ENCODE measurements around the gene GRK6. TPM values are rescaled to one million over a fixed set of nuclear protein-coding genes. Genes with fewer than 3 reads are reported as not detected.

GRK6 gene
- total RNA-seq, 1 experiment from 2014 or later = 82.3 TPM

- intact Hi-C loops (cut with micrococcal nuclease; ENCODE audit: unreplicated experiment) = loop anchor here (1.0 to 2.0 kb wide), 5 partner anchors 15 to 342 kb away; partner anchors contain the start of genes GRK6 and PDLIM7
- peaks cover 21% of the 10 kb centered on the region; the same call in 1 of the 2 replicates for H3F3A ChIP-seq (ENCODE audit: insufficient read depth, low read depth)
- peak overlapping the region; percentile 77 for H3K4me3 ChIP-seq
- no peaks in the 10 kb centered on the region for H3K79me2 ChIP-seq (ENCODE audit: low read depth)
- H3K4me2 ChIP-seq = peak overlapping the region; percentile 98
- H3K9me3 ChIP-seq (ENCODE audit: insufficient read depth, low read depth) = no peaks in the 10 kb centered on the region
- H3K36me3 ChIP-seq (ENCODE audit: low read depth) = peaks cover 5% of the 10 kb centered on the region; the same call in 1 of the 2 replicates
- CTCF ChIA-PET = interaction anchor here (0.5 to 2.1 kb wide), 11 partner anchors 18 to 144 kb away, joined by 3 to 9 read pairs (median 4); partner anchors contain the start of gene GRK6
- H3K9me2 ChIP-seq (ENCODE audit: insufficient read depth) = no peaks in the 10 kb centered on the region
- H4K20me1 ChIP-seq (ENCODE audit: insufficient read depth) = peaks cover 27% of the 10 kb centered on the region
- TSS peak; percentile 83 for BruUV-seq (replicated peaks)
- no peak overlapping the region for H3K27ac ChIP-seq
- H3K27me3 ChIP-seq (ENCODE audit: insufficient read depth, low read depth) = no peaks in the 10 kb centered on the region
- TF ChIP-seq CTCF (conservative IDR thresholded peaks at IDR 0.05) (peak; percentile 90), EZH2 (IDR thresholded peaks at IDR 0.05; ENCODE audit: low read depth) (no peak)
- POLR2A ChIA-PET (ENCODE audit: unreplicated experiment) = interaction anchor here (0.5 to 0.7 kb wide), 4 partner anchors 16 to 95 kb away, joined by 3 to 8 read pairs (median 4); no protein-coding TSS in a partner anchor
- 0 out of 2 replicates have a peak, but pooled peaks cover 5% of the 10 kb centered on the region for H3K4me1 ChIP-seq (replicated peaks; ENCODE audit: insufficient read depth)
- H2AFZ ChIP-seq = peak overlapping the region; percentile 80
- DNase-seq = peak; percentile 76 to 94
Measured at GRCh38 chr5:177455661-177456590, 29.4 kb downstream of the GRK6 start.

GRCh38 chr5:177456591-177456964, 30.1 kb downstream of the GRK6 start:
- Histone ChIP-seq H3K4me2 (no peak overlapping the region), H2AFZ (no peak overlapping the region), H3K27me3 (ENCODE audit: insufficient read depth, low read depth) (no peaks in the 10 kb centered on the region), H3K36me3 (ENCODE audit: low read depth) (peaks cover 5% of the 10 kb centered on the region; the same call in 1 of the 2 replicates), H3K9me2 (ENCODE audit: insufficient read depth) (no peaks in the 10 kb centered on the region), H3K9me3 (ENCODE audit: insufficient read depth, low read depth) (no peaks in the 10 kb centered on the region), H3K4me3 (no peak overlapping the region), H3K4me1 (replicated peaks; ENCODE audit: insufficient read depth) (0 out of 2 replicates have a peak, but pooled peaks cover 5% of the 10 kb centered on the region), H3F3A (ENCODE audit: insufficient read depth, low read depth) (peaks cover 21% of the 10 kb centered on the region; the same call in 1 of the 2 replicates), H3K27ac (no peak overlapping the region), H4K20me1 (ENCODE audit: insufficient read depth) (peaks cover 27% of the 10 kb centered on the region), H3K79me2 (ENCODE audit: low read depth) (no peaks in the 10 kb centered on the region)
- TF ChIP-seq EZH2 (IDR thresholded peaks at IDR 0.05; ENCODE audit: low read depth) (no peak), CTCF (conservative IDR thresholded peaks at IDR 0.05) (peak; percentile 43; the same call in 1 of the 2 replicates)
- intact Hi-C loops (cut with micrococcal nuclease; ENCODE audit: unreplicated experiment) = loop anchor here (1.0 to 2.0 kb wide), 2 partner anchors 14 to 41 kb away; partner anchors contain the start of gene PDLIM7
- no TSS peak for BruUV-seq (replicated peaks)
- ChIA-PET CTCF (interaction anchor here (1.4 to 1.5 kb wide), 3 partner anchors 15 to 67 kb away, joined by 3 to 12 read pairs (median 3); partner anchors contain the start of gene PDLIM7), POLR2A (ENCODE audit: unreplicated experiment) (interaction anchor here (0.5 kb wide), 1 partner anchor 94 kb away, joined by 8 read pairs; no protein-coding TSS in a partner anchor)
- DNase-seq = no peak
